ENCODE data around the gene HERC3. TPM values are rescaled to one million over a fixed set of nuclear protein-coding genes. Genes with fewer than 3 reads are reported as not detected.

The HERC3 gene
- total RNA-seq, 1 donor from 2014 or later: 32.9 TPM

- Histone ChIP-seq H3K9me3 (no peaks in the 10 kb centered on the region), H3K4me3 (no peak overlapping the region), H3K27me3 (no peaks in the 10 kb centered on the region), H3K4me1 (peaks cover 16% of the 10 kb centered on the region), H3K36me3 (peaks cover 0 to 24% of the 10 kb centered on the region in 2 donors), H3K27ac (peak overlapping the region; percentile 34)
- no peak for TF ChIP-seq POLR2A (IDR thresholded peaks at IDR 0.05)
- no peak for DNase-seq (ENCODE audit: extremely low spot score in 2 of 2)
- intact Hi-C loops (cut with DNase I): loop anchor here (10.0 kb wide), 1 partner anchor 319 kb away; no protein-coding TSS in a partner anchor
These were observed 113.7 kb downstream of the HERC3 start for GRCh38 chr4:88705805-88706492.

DNA sequence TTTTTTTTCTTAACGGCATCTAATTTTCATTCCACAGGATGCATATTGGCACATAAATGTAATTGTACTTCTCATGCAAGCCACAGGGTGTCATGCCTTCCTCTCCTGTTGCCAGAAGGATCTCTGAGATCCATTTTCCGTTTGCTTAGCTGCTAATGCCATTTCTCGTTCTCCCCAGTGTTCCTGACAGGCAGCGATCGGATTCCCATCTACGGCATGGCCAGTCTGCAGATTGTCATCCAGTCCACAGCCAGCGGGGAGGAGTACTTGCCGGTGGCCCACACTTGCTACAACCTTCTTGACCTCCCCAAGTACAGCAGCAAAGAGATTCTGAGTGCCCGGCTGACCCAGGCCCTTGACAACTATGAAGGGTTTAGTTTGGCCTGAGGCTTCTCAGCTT, 114.3 kb downstream of the HERC3 start:
- Histone ChIP-seq H3K4me3 (no peak overlapping the region), H3K9me3 (no peaks in the 10 kb centered on the region), H3K27me3 (no peaks in the 10 kb centered on the region), H3K36me3 (peaks cover 0 to 24% of the 10 kb centered on the region in 2 donors), H3K27ac (peak overlapping the region; percentile 34), H3K4me1 (peaks cover 16% of the 10 kb centered on the region)
- TF ChIP-seq, protein P1, sequence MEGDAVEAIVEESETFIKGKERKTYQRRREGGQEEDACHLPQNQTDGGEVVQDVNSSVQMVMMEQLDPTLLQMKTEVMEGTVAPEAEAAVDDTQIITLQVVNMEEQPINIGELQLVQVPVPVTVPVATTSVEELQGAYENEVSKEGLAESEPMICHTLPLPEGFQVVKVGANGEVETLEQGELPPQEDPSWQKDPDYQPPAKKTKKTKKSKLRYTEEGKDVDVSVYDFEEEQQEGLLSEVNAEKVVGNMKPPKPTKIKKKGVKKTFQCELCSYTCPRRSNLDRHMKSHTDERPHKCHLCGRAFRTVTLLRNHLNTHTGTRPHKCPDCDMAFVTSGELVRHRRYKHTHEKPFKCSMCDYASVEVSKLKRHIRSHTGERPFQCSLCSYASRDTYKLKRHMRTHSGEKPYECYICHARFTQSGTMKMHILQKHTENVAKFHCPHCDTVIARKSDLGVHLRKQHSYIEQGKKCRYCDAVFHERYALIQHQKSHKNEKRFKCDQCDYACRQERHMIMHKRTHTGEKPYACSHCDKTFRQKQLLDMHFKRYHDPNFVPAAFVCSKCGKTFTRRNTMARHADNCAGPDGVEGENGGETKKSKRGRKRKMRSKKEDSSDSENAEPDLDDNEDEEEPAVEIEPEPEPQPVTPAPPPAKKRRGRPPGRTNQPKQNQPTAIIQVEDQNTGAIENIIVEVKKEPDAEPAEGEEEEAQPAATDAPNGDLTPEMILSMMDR (IDR thresholded peaks at IDR 0.05): peak in 2 of 3 experiments; percentile 34 to 52
- no peak for TF ChIP-seq POLR2AphosphoS5 (IDR thresholded peaks at IDR 0.05; ENCODE audit: insufficient read depth in 1 of 2, low read depth in 1 of 2)
- intact Hi-C loops (cut with DNase I): loop anchor here (10.0 kb wide), 1 partner anchor 318 kb away; no protein-coding TSS in a partner anchor
- no peak for DNase-seq (ENCODE audit: extremely low spot score in 2 of 2)

GRCh38 chr4:88709989-88710388, 117.7 kb downstream of the HERC3 start:
- H3K27me3 ChIP-seq: no peaks in the 10 kb centered on the region
- no peak overlapping the region for H3K27ac ChIP-seq
- H3K9me3 ChIP-seq: no peaks in the 10 kb centered on the region
- H3K4me1 ChIP-seq: peaks cover 16% of the 10 kb centered on the region
- DNase-seq (ENCODE audit: extremely low spot score in 2 of 2): no peak
- TF ChIP-seq POLR2A (IDR thresholded peaks at IDR 0.05): no peak
- TF ChIP-seq, protein P1 (IDR thresholded peaks at IDR 0.05): no peak
- no peak for TF ChIP-seq POLR2AphosphoS5 (IDR thresholded peaks at IDR 0.05; ENCODE audit: insufficient read depth in 1 of 2, low read depth in 1 of 2)
- intact Hi-C loops (cut with DNase I): loop anchor here (10.0 kb wide), 1 partner anchor 315 kb away; no protein-coding TSS in a partner anchor
- H3K4me3 ChIP-seq: no peak overlapping the region
- H3K36me3 ChIP-seq: peaks cover 0 to 16% of the 10 kb centered on the region in 2 donors

DNA sequence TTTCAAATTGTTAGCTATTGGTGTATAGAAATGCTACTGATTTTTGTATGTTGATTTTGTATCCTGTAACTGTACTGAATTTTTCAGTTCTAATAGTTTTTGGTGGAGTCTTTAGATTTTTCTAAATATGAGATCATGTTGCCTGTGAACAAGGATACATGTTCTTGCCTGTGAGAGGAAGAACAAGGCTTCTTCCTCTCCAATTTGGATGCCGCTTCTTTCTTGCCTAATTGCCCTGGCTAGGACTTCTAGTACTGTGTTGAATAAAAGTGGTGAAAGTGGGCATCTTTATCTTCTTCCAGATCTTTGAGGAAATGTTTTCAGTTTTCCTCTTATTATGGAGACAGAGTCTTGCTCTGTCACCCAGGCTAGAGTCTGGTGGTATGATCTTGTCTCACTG, 121.5 kb downstream of the HERC3 start:
- Histone ChIP-seq H3K4me1 (no peaks in the 10 kb centered on the region), H3K4me3 (no peak overlapping the region), H3K36me3 (peaks cover 0 to 35% of the 10 kb centered on the region in 2 donors), H3K27ac (no peak overlapping the region), H3K9me3 (peaks cover 7% of the 10 kb centered on the region), H3K27me3 (no peaks in the 10 kb centered on the region)
- intact Hi-C loops (cut with DNase I): no loop called here
- TF ChIP-seq, protein P1 (IDR thresholded peaks at IDR 0.05): no peak
- TF ChIP-seq POLR2A (IDR thresholded peaks at IDR 0.05) (no peak), POLR2AphosphoS5 (IDR thresholded peaks at IDR 0.05; ENCODE audit: insufficient read depth in 1 of 2, low read depth in 1 of 2) (no peak)
- no peak for DNase-seq (ENCODE audit: extremely low spot score in 2 of 2)

DNA sequence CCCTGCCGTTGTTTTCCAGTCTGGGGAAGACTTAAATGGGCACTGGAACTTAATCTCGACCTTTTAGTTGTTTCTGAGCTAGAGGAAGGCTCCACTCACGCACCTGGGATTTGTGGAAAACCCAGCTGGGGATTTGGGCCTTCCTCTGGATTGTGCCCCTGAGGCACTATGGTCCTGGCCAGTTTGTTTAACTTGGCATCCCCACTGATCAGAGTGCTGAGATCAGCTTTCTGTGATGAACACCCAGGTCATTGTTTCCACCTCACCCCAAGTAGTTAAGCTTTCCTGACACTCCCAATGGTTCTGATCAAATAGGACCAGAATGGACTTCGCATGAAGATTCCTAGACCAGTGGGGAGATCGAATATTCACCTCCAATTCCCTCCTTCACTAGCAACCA, 125.8 kb downstream of the HERC3 start:
- no peak overlapping the region for H3K27ac ChIP-seq
- H3K4me1 ChIP-seq: no peaks in the 10 kb centered on the region
- intact Hi-C loops (cut with DNase I): no loop called here
- peaks cover 7% of the 10 kb centered on the region for H3K9me3 ChIP-seq
- H3K36me3 ChIP-seq: peaks cover 0 to 33% of the 10 kb centered on the region in 2 donors
- H3K4me3 ChIP-seq: no peak overlapping the region
- no peaks in the 10 kb centered on the region for H3K27me3 ChIP-seq
- TF ChIP-seq POLR2A (IDR thresholded peaks at IDR 0.05): no peak
- TF ChIP-seq, protein P1 (IDR thresholded peaks at IDR 0.05): no peak
- TF ChIP-seq POLR2AphosphoS5 (IDR thresholded peaks at IDR 0.05; ENCODE audit: insufficient read depth in 1 of 2, low read depth in 1 of 2): no peak
- no peak for DNase-seq (ENCODE audit: extremely low spot score in 2 of 2)
